HTERT RPE-1 (cell line): ENCODE data around the gene SPINK1.
"Not testable (repeated sequence)": the region's sequence is repeated elsewhere in the genome, so short reads cannot be mapped to it uniquely, and the experiment has no call there.

Experiments
- in situ Hi-C: fragments of 300-500 bp; cut with MboI; formaldehyde crosslinking; loops from 4 replicates; pipeline ENCODE4 v1.14.3; 2020; ENCODE audit warnings: low sequenced_read_pairs

SPINK1 gene

GRCh38 chr5:147809830-147810666 lies 21.4 kb downstream of the SPINK1 start:
- in situ Hi-C loops: no loop called here

DNA sequence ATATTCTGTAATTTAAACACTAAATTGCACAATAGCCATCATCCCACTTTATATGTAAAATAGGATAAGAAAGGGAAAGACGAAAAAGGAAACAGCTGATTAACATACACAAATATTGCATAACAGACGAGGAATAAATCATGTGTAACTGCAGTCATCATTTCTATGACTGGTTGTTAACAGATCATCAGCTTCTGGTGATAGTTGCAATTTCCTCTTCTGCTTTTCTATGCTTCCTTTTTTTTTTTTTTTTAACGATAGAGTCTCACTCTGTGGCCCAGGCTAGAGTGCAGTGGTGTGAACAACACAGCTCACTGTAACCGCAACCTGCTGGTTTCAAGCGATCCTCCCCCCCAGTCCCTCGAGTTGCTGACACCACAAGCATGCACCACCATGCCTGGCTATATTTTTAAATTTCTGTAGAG lies 26.4 kb downstream of the SPINK1 start:
- in situ Hi-C loops: no loop called here

GRCh38 chr5:147804334-147804733 lies 27.1 kb downstream of the SPINK1 start:
- in situ Hi-C loops: no loop called here

DNA sequence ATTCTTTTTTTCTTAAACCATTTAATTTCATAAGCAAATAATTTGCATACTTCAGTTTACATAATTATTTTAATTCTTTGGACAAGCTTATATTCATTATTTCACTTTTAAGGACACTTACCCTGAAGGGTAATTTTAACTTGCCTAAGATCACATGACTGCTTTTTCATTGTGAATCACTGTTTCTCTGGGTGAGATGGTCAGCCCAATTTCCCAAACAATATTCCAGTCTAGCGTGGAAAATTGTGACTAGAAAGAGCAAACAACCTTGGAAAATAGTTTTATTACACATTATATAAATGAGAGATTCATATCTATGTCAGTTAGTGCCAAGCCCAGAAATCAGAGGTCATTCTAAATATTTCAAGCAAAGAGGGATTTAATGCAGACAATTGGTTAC lies 27.5 kb downstream of the SPINK1 start:
- in situ Hi-C loops: no loop called here

DNA sequence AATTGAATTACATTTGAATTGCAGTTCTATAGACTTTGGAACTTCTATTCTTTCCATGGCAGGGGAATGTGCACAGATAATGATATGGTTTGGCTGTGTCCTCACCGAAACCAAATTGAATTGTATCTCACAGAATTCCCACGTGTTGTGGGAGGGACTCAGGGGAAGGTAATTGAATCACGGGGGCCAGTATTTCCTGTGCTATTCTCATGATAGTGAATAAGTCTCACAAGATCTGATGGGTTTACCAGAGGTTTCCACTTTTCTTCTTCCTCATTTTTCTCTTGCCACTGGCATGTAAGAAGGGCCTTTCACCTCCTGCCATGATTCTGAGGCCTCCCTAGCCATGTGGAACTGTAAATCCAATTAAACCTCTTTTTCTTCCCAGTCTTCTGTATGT lies 28.3 kb downstream of the SPINK1 start:
- in situ Hi-C loops: not testable (repeated sequence)

GRCh38 chr5:147801461-147801860 lies 30.0 kb downstream of the SPINK1 start:
- in situ Hi-C loops: no loop called here

- in situ Hi-C loops: no loop called here
Observed at GRCh38 chr5:147800491-147800890, 31.0 kb downstream of the SPINK1 start.

DNA sequence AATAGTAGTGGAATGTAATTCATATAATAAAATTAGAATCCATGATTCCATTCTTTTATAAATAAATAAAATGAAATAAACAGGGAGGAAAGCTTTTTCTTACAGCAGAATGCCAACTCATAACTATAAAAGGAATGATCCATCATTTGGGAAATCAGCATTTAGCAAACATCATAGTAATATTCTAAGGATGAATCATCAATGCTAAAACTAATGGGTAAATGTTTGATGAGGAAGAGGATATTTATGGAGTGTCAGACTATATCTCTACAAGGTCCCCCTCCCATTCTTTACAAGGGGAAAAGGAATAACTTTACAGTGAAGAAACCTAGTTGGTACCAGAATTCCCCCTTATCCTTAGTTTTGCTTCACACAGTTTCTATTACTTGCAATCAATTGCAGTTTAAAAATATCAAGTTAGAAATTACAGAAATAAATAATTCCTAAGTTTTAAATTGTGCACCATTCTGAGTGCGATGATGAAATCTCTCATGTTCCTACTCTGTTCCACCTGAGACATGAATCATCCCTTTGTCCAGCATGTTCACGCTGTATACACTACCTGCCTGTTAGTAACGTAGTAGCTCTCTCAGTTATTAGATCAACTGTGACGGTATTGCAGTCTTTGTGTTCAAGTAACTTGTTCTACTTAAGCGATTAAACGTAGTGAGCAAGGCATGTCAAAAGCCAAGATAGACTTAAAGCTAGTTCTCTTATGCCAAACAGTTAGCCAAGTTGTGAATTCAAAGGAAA lies 34.7 kb downstream of the SPINK1 start:
- in situ Hi-C loops: no loop called here

DNA sequence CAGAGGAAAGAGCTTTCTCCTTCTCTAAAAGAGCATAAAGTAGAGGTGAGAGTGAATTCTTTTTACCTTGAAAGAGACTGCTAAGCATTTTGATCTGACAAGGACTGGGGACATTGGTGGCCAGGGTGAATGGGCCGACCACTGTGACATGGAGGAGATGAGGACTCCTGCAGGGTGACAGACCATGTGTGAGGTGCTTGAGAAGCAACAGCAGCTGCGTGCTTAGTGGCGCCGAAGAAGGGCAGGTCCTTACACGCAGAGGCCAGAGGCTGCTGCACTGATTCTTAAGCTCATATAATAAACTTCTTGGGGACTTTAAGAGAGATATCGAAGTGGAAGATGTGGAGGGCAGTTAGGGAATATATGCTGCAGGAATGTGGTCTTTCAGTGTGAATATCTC lies 40.3 kb downstream of the SPINK1 start:
- in situ Hi-C loops: no loop called here

- in situ Hi-C loops: no loop called here
Observed at GRCh38 chr5:147789820-147790219, 41.7 kb downstream of the SPINK1 start.

DNA sequence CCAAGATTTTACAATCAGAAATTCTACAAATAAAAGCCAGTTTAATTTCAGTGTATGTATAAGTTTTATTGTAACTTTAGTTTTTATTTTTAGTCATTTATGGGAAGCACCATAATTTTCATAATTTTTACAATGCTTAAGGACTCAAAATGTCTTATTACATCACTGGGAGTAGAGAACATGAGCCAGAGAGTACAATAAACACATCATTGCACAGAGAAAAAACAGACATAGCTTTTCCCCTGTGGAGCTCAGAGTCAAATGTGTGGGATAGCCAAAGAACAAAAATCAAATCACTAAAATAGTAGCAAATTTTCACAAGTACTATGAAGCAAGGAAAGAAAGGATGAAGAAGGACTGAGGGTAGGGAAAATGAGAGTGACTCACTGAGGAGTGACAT lies 43.4 kb downstream of the SPINK1 start:
- in situ Hi-C loops: no loop called here

DNA sequence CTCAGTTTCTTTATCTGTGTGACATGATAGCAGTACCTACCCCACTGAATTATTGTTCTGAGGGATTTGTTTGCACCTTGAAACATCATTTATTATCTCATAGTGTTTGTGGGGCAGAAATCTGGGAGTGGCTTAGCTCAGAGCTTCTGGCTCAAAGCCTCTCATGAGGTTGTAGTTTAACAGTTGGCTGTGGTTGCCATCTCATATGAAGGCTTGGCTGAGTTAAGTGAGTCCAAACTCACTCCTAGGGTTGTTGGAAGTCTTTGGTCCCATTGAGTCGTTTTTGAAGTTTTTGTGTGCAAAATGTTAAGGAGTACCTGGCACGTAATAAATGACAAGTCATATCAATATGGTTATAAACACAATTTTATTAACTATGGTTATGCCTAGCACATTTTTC lies 45.3 kb downstream of the SPINK1 start:
- in situ Hi-C loops: no loop called here

DNA sequence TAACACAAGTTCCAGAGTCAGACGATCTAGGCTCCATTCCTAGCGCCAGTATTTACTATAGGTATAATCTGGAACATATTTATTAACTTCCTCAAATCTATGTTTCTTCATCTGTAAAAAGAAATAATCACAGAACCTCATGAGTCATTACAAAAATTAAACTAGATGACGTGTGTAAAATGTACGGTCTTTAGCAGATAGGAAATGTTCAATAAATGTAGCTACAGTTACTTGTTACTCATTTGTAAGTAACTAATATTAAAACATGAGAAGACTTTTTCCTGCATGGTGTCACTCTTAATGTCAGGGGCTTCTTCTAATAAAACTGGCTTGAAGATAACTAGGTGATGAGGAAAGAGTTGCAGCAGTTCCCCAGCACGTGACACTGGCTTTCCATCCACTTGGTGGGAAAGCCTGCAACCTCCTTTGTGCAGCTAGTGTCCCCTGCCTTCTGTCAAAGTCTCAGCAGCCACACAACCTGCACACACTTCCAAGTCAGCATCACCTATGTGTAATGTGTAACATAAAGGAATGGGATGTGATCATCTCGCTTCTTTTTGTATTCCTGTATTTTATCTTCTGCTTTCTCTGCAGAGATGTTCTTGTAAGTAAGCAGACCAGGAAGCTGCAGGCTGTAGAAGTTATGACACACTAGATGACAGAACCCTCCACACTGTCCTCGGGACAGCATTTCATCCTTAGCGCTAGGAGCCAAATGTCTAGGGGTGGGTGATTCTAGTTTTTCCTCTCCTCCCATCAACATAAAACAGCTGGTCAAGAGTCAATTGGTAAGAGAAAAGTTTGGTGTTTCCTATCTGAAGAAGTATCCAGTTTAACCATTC lies 47.1 kb downstream of the SPINK1 start:
- in situ Hi-C loops: no loop called here

DNA sequence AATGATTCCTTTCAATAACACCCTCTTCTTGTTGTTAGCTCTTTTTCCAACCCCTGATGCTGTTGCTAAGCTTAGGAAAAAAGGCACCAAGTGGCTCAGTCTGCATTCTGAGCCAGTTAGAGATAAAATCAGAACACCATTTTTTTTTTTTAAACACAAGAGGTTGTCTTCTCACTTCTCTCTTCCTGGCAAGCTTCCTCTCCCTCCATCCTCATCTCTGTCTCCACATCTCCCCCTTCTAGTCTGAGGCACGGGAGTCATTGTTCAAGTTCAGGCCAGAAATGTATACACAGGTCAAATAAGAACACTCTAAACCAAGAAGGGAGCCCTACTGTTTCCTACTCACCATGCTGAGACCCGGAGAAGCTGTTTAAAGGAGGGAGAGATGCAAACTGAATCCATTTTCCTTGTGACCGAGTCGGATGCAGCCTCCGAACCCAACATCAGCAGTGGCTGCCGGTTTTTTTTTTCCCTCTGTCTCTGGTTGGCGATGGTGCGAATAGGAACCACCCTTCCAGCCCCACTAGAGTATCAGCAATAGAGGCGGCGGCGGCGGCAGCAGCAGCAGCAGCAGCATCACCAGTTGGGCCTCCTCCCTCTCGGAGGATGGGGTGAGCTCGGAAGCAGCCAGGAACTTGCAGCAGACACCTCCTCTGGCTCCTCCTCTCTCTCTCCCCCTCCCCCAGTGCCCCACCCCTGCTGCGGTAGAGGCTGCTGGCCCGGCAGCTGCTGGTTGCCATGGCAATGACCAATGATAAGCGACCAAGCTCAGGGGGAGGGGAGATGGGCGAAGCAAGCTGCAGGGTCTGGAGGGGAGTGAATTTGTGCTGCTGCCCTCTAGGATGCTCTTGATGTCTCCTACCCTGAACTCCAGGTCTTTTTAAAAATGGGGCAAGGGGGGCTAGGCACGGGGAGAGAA lies 49.1 kb downstream of the SPINK1 start, which contains the start of gene JAKMIP2:
JAKMIP2 (minus strand) TSS at position 619 of the 919 bp plus-strand sequence. CDS start 110,922 bp downstream, outside the sequence.
- in situ Hi-C loops: no loop called here

- in situ Hi-C loops: no loop called here
Observed at GRCh38 chr5:147780924-147781573, 50.4 kb downstream of the SPINK1 start.

- in situ Hi-C loops: no loop called here
Observed at GRCh38 chr5:147779694-147780093, 51.8 kb downstream of the SPINK1 start.

- in situ Hi-C loops: no loop called here
Observed at GRCh38 chr5:147776989-147777388, 54.5 kb downstream of the SPINK1 start.
